T-helper 9 cell (primary cell): ENCODE results near the gene CNTRL.
"Not testable (repeated sequence)": the region's sequence is repeated elsewhere in the genome, so short reads cannot be mapped to it uniquely, and the experiment has no call there.

Source experiments
- DNase-seq: peaks from one replicate; pipeline ENCODE4 v3.0.0-alpha.2; 2020

Gene CNTRL

DNA sequence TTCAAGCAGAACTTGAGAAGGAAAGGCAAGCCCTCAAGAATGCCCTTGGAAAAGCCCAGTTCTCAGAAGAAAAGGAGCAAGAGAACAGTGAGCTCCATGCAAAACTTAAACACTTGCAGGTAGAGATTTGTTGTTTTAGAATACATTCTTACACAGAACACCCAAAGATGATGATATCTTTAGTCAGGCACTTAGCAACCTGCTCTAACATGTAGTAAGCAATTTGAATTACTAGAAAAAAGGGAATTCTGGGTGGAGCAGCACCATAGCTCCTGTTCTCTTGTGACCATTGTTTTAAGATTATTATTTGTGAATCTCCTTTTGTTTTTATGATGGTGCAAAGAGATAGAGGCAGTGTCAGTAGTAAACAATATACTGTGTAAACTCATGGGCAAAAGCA is 63.8 kb downstream of the CNTRL start:
- DNase-seq: no peak

DNA sequence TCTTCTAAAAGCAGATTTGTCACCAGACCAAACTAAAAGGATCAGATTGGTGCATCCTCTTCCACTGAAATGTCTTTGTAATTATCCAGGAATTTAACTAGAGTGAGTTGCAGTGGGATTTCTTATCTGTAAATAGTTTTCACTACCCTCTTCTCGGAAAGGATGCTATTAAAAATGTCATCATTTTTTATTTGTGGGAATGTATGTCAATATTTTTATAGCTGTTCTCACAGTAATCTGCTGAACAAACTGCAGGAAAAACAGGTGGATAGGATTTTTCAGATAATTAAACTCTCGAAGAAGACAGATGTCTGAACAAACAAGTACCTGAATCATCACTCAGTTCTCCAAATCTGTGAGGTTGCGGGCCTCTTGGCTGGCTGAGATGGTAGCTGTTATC is 64.2 kb downstream of the CNTRL start:
- DNase-seq: no peak

GRCh38 chr9:121140162-121140561 is 65.4 kb downstream of the CNTRL start:
- DNase-seq: no peak

GRCh38 chr9:121141306-121141705 is 66.6 kb downstream of the CNTRL start:
- no peak for DNase-seq

GRCh38 chr9:121141706-121142105 is 67.0 kb downstream of the CNTRL start:
- DNase-seq: no peak

DNA sequence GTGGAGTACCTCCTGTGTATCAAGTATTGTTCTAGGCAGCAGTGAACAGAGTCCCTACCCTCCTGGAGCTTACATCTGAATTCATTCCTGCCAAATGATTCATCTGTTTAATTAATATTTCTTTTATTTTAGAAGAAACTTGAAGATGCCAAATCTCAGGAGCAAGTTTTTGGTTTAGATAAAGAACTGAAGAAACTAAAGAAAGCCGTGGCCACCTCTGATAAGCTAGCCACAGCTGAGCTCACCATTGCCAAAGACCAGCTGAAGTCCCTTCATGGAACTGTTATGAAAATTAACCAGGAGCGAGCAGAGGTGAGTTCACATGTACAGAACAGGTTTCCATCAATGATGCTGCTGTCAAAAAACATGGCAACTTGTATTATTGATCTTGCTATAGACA is 69.0 kb downstream of the CNTRL start:
- no peak for DNase-seq

- DNase-seq: no peak
Observed at GRCh38 chr9:121144482-121144881, 69.7 kb downstream of the CNTRL start.

DNA sequence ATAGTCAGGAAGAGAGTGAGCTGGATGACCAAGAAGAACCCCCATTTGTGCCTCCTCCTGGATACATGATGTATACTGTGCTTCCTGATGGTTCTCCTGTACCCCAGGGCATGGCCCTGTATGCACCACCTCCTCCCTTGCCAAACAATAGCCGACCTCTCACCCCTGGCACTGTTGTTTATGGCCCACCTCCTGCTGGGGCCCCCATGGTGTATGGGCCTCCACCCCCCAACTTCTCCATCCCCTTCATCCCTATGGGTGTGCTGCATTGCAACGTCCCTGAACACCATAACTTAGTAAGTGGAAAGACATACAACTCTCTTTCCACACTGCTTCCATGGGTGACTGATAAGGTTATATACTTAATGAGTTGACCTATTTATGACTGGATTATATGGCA is 75.4 kb downstream of the CNTRL start:
- no peak for DNase-seq

DNA sequence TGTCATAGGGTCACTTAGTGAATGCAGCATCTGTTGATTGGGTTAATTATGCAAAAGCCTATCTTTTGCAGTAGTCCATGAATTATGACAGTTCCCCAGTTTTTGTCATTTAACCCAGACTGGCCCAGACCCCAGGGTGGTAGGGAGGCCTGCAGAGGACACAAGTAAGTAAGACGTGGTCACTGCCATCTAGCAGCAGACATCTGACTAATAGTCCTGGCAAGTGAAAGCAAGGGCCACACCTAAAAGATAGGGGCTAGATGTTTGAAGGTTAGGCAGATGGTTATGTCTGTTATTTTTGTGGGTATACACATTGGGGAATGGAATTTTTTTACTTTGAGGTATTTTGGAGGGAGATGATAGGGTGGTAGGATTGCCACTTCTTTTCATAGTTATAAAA is 78.9 kb downstream of the CNTRL start:
- no peak for DNase-seq

DNA sequence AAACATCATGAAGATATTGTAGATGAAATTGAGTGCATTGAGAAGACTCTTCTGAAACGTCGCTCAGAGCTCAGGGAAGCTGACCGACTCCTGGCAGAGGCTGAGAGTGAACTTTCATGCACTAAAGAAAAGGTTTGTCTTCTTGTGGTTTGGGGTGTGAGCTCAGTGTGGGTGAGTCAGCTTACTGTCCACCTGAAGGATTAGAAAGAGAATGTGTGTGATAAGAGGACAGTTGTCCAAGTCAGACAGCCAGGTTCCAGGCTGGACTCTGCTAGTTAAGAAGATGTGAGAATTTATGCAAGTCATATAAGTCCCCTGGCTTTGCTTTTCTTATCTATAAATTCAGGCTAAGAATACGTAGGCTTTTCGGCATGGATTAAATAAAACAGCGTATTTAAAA is 80.0 kb downstream of the CNTRL start:
- no peak for DNase-seq

DNA sequence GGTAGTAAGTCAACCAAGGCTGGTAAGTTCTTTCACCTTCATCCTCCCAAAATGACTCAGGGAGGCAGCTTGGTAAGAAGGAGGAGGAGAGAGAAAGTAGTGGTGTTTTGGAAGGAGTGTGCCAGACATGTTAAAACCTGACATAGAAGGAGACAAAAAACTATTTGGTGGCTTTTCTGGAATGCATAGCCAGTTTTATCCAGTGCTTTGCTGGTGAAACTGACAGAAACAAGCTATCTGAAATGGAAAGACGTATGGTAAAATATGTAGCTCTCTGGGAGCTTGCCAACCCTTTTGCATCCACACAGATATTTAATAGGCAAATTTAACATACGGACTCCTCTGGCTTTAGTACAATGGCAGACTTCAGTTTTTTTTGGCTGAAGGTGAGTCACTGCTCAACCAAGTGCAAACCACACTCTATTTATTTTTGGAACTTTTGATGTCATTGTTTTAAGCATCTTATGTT is 81.5 kb downstream of the CNTRL start:
- no peak for DNase-seq

DNA sequence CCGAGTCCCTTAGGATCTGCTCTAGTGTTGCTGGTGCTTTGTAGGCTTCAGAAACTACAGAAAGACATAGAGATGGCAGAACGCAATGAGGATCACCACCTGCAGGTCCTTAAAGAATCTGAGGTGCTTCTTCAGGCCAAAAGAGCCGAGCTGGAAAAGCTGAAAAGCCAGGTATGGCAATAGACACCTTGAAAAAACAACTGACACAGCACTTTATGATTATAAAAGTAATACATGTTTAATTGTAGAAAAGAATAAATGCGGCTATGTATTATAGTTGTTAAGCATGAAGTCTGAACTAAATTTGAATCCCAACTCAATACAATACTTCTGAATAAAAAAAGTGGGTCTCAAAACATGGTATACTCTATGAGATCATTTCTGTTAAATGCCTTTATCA is 83.2 kb downstream of the CNTRL start:
- DNase-seq: no peak

- no peak for DNase-seq
Observed at GRCh38 chr9:121160025-121160424, 85.3 kb downstream of the CNTRL start.

GRCh38 chr9:121168052-121168451 is 93.3 kb downstream of the CNTRL start:
- no peak for DNase-seq

DNA sequence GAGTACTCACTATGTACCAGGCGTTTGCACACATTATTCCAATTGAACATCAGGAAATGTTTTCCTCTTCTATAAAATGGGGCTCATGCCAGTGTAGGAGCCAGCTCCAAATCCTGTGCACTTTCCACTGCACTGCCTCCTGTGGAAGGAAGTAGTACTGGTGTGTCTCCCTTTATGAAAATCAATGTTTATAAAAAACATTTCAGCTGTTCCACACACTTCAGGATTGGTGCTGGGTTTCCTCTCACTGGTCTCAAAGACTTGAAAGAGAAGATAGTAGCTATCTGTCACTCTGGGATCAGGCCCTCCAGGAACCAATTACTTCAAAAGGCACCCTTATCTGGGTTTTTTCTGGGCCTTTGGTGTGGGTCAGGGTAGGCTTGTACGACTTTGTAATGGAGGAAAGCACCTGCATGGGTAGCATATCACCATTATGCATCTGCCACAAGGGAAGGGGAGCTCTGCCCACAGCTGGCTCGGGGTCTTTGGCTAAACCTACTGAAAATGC is 94.4 kb downstream of the CNTRL start:
- DNase-seq: no peak

DNA sequence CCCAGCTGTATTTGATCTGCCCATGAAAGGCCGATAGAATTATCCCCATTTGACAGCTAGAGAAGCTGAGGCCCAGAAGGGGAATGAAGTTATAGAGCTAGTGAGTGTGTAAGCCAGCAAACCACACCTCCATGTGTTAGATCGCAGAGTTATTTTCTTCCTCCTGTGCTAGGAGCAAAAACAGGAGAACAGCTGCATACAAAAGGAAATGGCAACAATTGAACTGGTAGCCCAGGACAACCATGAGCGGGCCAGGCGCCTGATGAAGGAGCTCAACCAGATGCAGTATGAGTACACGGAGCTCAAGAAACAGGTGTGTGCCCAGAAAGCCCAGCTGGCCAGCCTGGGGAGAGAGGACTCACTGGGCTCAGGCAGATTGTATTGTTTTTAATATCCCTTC is 96.5 kb downstream of the CNTRL start:
- no peak for DNase-seq

DNA sequence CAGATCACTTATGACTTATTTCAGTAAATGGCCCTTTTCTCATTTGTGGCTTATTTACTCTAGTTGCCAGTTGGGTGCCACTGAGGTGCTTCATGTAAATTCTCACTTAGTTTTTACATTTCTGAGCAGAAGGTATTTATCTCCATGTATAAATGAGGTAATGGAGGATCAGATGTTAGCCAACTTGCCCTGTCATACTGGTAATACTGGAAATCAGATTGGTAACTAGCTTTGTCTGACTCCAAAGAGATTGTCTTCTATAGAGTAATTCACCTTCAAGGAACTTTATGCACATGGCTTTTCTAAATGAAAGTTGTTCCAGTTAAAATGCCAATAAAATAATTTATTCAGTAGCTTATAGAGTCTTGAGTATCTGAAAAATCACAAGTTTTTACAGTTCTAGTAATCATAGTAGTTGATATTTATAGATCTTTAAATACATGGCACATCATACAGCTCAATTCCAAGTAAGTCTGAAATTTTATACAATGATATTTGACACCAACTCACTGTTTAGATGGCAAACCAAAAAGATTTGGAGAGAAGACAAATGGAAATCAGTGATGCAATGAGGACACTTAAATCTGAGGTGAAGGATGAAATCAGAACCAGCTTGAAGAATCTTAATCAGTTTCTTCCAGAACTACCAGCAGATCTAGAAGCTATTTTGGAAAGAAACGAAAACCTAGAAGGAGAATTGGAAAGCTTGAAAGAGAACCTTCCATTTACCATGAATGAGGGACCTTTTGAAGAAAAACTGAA is 98.2 kb downstream of the CNTRL start:
- no peak for DNase-seq

DNA sequence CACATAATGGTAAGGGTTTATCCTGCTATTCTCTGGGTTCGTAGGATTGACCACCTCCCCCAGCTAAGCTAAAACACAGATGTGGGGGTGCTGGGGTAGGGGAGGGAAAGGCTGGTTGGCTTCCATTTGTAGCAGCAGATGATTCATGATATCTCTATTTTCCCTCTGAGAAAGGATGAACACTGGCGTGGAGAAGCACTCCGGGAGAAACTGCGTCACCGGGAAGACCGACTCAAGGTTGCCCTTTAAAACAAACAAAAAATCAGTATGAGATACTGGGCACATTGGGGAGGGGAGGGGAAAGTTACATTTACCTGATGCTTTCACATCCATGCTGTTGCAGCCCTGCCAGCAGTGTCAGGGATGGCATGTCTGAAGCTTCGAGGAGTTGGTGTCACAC is 98.7 kb downstream of the CNTRL start:
- no peak for DNase-seq

DNA sequence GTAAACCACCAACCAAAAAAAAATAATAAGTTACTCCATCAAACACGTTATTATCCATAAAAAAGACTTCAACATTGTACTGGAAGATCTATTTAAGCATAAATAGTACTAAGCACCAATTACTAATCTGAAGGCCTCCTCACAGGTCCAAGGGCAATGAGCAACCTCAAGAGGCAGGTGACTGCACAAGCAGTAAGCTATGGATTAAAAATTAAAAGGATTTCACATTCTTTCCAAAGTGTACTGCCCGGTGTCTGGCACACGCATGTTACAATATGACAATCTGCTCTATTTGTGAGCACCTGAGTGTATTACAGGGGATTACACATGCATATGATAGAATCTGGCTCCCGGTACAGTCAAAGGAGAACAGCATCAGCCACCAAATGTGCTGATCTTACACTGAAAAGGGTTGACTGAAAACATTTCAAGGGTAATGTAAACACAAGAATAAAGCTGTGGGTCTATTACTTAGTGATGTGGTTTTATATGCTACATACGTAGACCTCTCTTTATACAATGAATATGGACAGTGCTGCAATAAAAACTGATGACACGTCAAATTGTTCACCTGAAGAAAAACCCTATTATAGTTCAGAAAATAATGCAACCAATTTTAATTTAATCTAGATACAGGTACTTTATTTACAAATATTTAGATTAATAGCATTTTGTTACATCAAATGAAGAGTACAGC is 104.1 kb downstream of the CNTRL start:
- DNase-seq: no peak

DNA sequence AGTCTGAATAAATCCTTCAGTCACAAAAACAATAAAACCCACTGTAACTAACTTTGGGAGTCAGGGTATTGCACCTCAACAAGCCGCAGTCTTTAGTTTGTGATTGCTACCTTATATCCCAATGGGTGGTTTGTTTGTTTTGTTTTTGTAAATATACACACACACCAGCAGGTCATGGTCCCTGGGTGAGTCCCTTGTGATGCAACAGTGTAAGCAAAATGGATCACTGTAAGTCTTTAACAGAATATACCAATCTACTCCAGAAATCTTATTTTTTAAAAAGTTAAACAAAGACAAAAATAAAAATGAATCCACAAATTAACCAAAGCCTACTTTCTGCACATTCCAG is 104.6 kb downstream of the CNTRL start:
- not testable (repeated sequence) for DNase-seq

- no peak for DNase-seq
Observed at GRCh38 chr9:121179930-121180681, 105.4 kb downstream of the CNTRL start.

- DNase-seq: no peak
Observed at GRCh38 chr9:121182101-121182836, 107.5 kb downstream of the CNTRL start.

DNA sequence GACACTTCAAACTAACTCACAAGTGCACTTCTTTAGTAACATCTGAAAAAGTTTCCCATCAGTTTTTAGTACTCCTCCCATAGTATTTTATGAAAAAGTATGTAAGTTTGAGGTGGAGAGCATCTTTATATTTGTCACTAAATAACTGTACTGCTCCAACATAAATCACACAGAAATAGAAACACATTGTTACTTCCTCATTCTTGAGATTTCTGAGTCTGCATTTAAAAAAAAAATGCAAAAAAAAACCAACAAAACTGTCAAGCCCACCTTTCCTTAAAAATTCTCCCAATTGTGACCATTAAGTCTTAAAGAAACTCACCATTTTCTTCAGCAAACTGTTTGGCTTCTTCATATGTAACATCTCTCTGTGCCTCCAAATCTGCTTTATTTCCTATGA is 108.2 kb downstream of the CNTRL start:
- DNase-seq: no peak
